HG02981 (cell line): ENCODE data around the gene AGPAT2.

Source experiments
- ATAC-seq: cut with Tn5 transposase; IDR thresholded peaks from one replicate; pipeline ENCODE4 v1.9.1; 2021; ENCODE audit warnings: mild to moderate bottlenecking, moderate library complexity; ENCODE audit not compliant: unreplicated experiment

The AGPAT2 gene

DNA sequence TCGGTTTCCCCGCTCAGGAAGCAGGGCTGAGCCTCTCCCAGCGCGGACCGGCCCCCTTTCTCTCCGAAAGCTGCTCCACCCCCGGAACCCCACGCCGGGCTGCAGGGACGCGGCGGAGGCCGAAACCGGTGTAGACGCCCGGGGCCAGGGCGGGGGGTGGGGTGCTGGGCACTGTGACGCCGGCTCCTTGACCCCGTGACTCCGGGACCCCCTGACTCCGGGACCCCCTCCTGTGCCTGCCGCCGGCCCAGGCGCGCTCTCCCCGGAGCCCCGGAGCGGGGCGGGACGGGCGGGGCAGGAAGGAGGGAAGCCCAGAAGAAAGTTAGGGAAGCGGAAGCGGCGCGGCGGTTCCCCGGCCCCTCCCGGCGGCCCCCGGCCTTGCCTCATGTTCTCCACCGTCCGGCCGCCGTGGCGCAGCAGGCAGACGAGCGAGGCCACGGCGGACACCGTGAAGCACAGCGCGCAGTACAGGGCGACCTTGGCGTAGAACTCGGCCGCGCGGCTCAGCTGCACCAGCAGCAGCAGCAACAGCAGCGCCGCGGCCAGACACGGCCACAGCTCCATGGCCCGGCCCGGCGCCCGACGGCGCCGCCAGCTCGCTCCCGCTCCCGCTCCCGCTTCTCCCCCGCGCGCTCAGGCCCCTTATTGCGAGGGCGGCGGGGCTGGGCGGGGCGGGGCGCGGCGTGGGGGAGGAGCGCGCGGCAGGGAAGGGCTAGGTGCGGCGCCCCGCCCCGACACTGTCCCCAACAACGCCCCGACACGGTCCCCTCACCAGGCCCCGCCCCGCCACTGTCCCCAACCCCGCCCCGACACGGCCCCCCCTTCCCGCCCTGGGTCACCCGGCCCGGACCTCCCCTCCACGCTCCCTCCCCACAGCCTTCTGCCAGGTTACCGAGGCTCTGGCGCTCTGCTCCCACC lies at the start of gene AGPAT2:
Gene AGPAT2, minus strand, starts transcription at position 664 of the 918 bp plus-strand sequence. Its CDS starts 100 bp downstream, at position 564.
- ATAC-seq, result no peak

- ATAC-seq, result no peak
Measured at GRCh38 chr9:136735812-136736480, 48.7 kb upstream of the AGPAT2 start.

DNA sequence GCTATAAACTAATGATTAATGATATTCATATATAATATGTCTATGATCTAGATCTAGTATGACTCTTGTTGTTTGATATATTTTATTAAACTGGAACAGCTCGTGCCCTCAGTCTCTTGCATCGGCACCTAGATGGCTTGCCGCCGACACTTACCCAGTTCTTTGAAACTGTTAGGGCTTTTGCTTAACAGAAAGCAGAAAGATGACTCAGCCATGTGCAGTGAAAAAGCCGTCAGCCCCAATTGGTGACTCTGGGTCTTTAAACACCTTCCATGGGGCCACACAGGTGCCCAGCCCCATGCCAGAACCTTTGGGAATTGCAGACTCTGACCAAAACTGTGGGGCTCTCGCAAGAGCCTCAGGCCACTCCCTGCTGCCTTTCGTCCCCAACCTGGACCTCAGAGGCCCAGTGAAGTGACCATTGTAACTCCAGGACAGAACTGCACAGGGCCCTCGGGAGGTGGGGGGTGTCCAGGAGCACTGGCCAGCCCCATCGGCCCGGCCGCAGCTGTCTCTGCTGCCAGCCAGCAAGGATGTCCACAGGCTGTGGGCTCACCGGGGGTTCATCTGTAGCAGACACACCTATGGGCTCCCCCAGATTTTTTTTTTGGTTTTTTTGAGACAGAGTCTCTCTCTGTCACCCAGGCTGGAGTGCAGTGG lies 47.7 kb upstream of the AGPAT2 start:
- ATAC-seq, result no peak

- ATAC-seq, result no peak
Measured at GRCh38 chr9:136733611-136734010, 46.4 kb upstream of the AGPAT2 start.

- no peak for ATAC-seq
Measured at GRCh38 chr9:136732444-136733178, 45.4 kb upstream of the AGPAT2 start.

DNA sequence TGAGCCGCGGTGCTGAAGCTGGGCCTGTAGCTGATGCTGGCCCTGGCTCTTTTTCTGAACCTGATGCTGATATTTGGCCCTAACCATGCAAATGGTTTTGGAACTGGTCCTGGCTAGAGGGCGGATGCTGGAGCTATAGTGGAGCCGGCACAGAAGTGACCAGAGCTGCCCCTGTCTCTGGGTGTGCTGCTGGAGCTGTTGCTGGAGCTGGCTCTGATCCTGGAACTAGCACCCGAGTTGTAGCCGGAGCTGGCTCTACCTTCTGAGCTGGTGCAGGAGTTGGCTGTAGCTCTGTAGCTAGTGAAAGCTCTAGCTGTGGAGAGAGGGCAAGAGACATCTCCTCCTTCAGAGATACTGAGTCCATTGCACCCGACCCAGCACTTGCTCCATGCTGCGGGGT lies 42.7 kb upstream of the AGPAT2 start:
- no peak for ATAC-seq

DNA sequence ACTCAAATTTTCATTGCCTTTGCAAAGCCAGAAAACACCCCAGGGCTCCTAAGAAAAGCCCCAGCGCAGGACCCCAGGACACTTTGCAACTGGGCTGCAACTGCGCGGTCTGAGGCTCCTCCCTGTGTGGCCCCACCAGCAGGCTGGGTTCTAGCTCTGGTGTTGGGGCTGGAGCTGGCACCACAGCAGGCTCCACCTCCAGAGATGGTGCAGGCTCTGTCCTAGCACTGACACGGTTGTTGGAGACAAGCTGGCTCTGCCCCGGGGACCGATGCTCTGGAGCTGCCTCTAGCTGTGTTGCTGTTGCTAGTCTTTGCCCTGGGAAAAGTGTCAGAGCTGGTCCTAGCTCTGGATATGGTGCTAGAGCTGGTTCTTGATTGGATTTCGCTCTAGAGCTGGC lies 41.9 kb upstream of the AGPAT2 start:
- no peak for ATAC-seq

DNA sequence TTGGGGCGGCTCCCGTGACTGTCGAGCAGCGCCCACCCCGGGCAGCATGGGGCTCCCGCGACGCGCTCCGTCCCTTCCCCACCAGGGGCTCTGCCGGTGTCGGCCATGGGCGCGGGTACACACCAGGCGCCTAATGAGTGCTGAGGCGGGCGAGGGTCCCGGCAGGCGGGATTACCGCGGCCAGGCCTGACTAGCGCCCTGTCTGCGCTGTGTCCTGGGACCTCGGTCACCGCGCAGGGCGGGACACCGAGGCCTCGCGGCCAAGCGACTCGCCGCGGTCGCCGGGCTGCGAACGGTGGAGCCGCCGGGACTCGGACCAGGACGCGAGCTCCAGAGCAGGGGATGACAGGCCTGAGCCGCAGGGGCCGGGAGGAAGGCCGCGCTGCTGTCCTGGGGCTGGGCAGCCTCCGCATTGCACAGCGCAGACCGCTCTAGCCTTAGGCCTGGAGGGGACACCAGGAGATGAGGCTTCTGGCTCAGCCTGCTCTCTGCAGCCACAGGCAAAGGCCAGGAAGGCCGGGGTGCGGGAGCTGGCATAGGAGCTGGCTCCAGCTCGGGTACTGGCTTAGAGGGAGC lies 41.4 kb upstream of the AGPAT2 start:
- peak; percentile 7 for ATAC-seq

- ATAC-seq, result peak; percentile 58
Measured at GRCh38 chr9:136728080-136728547, 40.9 kb upstream of the AGPAT2 start.

DNA sequence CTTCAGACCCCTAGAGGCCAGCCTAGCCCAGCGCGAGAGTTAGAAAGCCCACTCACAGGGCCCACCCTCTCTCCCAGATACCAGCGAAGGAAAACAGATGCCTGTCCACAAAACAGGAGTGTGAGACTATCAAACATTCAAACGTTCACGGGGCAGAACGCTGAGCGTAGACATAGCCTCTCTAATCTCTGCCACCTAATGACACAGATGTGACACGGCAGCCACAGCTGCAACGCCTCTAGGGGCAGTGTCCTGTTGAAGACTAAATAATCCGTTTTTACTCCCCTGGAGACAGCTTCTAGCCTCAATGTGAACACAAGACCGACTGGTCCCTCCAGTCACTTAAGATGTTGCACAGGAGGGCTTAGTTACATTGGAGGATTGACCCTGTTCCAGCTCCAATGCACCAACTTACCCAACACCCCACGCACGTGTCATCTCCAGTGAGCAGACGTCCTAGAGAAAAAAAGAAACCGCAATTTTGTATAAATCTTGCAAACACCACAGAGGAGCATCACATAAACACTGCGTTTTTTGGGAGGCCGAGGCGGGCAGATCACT lies 39.5 kb upstream of the AGPAT2 start:
- ATAC-seq, result no peak

DNA sequence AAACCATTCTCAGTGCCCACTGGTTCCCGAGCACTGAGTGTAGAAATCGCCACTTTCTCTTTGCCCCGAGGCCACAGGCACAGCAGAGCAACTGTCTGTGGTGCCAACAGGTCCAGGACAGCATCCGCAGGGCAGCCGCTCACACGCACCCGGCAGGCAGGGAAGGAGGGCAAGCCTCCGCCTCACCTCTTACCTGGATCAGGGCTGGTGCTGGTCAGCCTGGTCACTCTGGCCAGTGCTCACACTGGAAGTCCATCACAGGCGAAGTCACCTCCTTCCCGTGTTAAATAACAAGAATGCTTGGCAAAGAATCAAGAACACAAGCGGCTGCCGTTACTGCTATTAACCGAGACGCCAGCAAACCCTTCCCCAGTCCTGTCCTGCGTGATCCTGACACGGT lies 38.9 kb upstream of the AGPAT2 start:
- ATAC-seq, result no peak

DNA sequence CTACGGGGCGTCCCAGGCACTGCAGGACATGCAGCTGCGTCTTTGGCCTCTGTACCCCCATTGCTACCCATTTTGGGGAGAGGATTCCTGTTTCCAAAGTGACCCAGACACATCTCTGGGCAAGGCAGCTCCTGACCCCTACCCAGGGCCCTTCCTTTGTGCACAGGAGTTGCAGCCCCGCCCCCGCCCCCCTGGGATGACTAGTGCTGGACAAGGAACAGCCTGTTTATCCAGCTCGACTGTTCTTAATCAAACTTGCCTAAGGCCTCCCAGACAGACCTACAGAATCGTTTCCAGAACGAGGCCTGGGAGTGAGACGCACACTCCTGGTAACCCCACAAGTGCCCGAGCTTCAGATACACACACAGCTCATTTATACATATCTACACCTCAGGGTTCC lies 38.4 kb upstream of the AGPAT2 start:
- no peak for ATAC-seq

DNA sequence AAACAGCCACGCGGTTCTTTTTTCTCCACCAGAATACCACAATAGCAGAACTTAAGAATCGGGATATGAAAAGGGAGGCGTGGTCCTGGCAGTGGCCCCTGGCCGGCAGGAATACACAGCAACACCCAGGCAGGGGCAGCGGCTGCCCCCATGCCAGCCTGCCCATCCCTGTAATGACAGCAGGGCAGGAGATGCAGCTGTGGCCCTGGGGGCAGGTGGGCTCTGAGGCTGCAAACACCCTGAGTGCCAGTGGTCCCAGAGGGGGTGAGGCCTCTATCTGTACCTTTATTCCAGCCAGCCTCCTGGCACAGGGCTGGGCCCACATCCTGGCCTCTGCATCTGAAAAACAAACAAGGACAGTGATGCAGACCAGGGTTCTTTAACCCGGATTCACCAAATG lies 37.5 kb upstream of the AGPAT2 start:
- ATAC-seq, result no peak

- ATAC-seq, result no peak
Measured at GRCh38 chr9:136723989-136724388, 36.7 kb upstream of the AGPAT2 start.

DNA sequence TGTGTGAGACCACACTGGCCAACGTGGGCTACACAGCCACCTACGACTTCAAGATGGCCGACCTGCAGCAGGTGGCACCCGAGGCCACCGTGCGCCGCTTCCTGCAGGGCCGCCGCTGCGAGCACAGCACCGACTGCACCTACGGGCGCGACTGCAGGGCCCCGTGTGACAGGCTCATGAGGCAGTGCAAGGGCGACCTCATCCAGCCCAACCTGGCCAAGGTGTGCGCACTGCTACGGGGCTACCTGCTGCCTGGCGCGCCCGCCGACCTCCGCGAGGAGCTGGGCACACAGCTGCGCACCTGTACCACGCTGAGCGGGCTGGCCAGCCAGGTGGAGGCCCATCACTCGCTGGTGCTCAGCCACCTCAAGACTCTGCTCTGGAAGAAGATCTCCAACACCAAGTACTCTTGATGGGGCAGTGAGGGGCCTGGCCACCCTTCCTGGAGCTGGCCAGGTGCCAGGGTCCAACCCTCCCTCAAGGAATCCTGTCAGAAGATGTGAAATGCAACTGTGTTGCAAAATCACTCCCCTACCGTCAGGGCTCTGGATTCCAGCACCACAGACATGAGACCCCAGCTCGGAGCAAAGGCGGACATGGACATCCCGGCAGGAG lies 36.2 kb upstream of the AGPAT2 start:
- ATAC-seq, result no peak

DNA sequence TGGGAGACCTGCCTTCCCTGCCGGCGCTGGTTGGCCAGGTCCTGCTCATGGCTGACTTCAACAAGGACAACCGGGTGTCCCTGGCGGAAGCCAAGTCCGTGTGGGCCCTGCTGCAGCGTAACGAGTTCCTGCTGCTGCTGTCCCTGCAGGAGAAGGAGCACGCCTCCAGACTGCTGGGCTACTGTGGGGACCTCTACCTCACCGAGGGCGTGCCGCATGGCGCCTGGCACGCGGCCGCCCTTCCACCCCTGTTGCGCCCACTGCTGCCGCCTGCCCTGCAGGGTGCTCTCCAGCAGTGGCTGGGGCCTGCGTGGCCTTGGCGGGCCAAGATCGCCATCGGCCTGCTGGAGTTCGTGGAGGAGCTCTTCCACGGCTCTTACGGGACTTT lies 35.7 kb upstream of the AGPAT2 start:
- ATAC-seq, result no peak

DNA sequence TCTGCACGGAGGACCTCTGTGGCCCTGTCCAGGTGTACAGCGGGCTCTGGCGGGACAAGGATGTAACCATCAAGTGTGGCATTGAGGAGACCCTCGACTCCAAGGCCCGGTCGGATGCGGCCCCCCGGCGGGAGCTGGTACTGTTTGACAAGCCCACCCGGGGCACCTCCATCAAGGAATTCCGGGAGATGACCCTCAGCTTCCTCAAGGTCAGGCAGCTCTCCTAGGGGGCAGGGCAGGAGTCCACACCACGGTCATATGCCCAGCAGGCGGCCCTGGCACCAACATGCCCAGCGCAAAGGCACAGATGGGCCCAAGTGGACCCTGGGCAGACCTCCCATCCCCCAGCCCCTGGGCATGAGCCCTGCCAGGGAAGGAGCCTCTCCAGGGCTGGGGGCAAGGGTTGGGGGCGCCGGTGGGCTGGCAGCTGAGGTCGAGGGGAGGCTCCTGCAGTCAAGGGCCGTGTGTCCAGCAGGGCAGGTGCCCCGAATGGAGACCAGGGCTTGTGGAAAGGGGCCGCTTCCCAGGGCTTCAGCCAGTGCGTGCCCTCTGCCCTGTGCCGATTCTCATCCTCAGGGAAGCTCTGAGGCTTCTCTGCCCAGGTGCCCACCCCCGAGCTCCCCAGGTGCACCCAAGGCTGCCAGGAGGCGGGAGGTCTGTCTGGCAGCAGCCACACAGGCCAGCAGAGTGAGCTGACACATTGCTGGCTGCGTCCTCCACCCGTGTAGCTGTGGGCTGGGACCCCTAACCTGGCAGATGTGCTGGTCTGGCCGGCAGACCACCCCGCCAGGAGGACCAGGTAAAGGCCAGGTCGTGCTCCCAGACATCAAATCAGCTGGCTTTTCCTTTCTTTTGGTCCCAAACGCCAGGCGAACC lies 35.1 kb upstream of the AGPAT2 start:
- no peak for ATAC-seq

DNA sequence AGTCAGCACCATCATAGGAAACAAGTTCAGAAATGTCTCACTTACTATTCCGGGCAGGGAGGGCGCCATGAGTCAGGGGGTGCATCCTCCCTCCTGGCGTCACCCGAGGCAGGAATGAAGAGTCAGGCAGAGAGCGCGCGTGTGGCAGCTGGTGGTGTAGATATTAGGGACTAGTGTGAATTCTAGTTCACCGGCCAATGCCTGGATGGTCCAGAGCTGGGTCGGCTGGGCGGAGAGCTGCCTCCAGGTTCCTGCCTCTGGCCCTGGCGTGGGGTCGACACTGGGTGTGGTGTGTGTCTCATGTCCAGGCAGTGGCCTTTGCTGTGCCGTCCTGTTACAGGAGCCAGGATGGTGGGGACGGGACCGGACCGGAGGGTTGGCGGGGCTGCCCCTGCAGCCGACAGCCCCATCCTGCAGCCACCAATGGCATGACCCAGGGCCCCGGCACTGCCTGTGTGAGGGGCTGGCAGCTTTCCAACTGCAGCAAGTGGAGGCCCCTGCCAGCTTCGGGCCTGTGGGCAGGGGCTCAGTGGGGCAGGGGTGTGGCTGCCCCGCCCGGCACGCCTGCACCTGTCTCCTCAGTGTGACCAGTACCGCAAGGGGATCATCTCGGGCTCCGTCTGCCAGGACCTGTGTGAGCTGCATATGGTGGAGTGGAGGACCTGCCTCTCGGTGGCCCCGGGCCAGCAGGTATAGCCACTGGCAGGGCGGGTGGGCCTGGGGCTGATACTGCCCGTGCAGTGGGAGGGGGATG lies 34.3 kb upstream of the AGPAT2 start:
- ATAC-seq, result no peak
